Neural crest cell (in vitro differentiated cells): ENCODE data around the gene OR12D3. TPM values are rescaled to one million over a fixed set of nuclear protein-coding genes. Genes with fewer than 3 reads are reported as not detected.
"Not testable (repeated sequence)": the region's sequence is repeated elsewhere in the genome, so short reads cannot be mapped to it uniquely, and the experiment has no call there.

Source experiments
- DNase-seq: peaks from one replicate; pipeline ENCODE4 v3.0.0; 2021; ENCODE audit warnings: low read depth, mixed read lengths, low spot score
- H3K27ac Mint-ChIP-seq: one replicate; pipeline ENCODE4 v1.8.0; 2021; ENCODE audit warnings: mild to moderate bottlenecking, mixed read lengths; ENCODE audit not compliant: unreplicated experiment
- H3K27me3 Mint-ChIP-seq: 2 replicates; pipeline ENCODE4 v1.8.0; 2021; ENCODE audit warnings: low read depth, mild to moderate bottlenecking, mixed read lengths
- H3K36me3 Mint-ChIP-seq: 2 replicates; pipeline ENCODE4 v1.8.0; 2021; ENCODE audit warnings: low read depth, mild to moderate bottlenecking, mixed read lengths
- H3K4me1 Mint-ChIP-seq: 2 replicates; pipeline ENCODE4 v1.8.0; 2021; ENCODE audit warnings: mixed read lengths
- H3K4me3 Mint-ChIP-seq: one replicate; pipeline ENCODE4 v1.8.0; 2021; ENCODE audit warnings: mild to moderate bottlenecking, mixed read lengths
- H3K9me3 Mint-ChIP-seq: 2 replicates; pipeline ENCODE4 v1.8.0; 2021; ENCODE audit warnings: mixed read lengths
- total RNA-seq: library from RNA; stranded (reverse); gene quantifications from 2 replicates; pipeline ENCODE4 v1.2.1, GENCODE V29; 2021
- TF ChIP-seq, protein P1 (sequence below): fragments of 200-600 bp; sonication (generic); conservative IDR thresholded peaks from 2 replicates; pipeline ENCODE4 v1.5.0; 2021; ENCODE audit warnings: antibody characterized with exemption, mild to moderate bottlenecking

OR12D3 gene
- total RNA-seq, 1 donor from 2014 or later = not detected

DNA sequence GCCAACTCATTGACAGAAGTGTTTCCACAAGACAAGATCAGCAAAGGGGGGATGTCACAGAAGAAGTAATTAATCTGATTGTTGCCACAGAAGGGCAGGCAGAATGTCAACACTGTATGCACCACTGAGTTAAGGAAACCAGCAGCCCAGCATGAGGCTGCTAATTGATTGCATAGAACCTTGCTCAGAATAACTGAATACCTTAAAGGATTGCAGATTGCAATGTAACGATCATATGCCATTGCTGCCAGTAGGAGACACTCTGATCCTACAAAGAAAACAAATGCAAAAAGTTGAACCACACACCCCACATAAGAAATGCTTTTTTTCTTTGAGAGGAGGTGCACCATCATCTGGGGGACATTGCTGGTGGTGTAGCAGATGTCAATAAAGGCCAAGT lies 19.5 kb downstream of the OR12D3 start:
- Mint-ChIP-seq H3K36me3 (no peaks in the 10 kb centered on the region), H3K9me3 (peaks cover 6% of the 10 kb centered on the region), H3K4me3 (no peak overlapping the region), H3K4me1 (no peaks in the 10 kb centered on the region), H3K27me3 (peaks cover 30% of the 10 kb centered on the region), H3K27ac (no peak overlapping the region)
- DNase-seq = no peak
- TF ChIP-seq, protein P1, sequence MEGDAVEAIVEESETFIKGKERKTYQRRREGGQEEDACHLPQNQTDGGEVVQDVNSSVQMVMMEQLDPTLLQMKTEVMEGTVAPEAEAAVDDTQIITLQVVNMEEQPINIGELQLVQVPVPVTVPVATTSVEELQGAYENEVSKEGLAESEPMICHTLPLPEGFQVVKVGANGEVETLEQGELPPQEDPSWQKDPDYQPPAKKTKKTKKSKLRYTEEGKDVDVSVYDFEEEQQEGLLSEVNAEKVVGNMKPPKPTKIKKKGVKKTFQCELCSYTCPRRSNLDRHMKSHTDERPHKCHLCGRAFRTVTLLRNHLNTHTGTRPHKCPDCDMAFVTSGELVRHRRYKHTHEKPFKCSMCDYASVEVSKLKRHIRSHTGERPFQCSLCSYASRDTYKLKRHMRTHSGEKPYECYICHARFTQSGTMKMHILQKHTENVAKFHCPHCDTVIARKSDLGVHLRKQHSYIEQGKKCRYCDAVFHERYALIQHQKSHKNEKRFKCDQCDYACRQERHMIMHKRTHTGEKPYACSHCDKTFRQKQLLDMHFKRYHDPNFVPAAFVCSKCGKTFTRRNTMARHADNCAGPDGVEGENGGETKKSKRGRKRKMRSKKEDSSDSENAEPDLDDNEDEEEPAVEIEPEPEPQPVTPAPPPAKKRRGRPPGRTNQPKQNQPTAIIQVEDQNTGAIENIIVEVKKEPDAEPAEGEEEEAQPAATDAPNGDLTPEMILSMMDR = no peak

DNA sequence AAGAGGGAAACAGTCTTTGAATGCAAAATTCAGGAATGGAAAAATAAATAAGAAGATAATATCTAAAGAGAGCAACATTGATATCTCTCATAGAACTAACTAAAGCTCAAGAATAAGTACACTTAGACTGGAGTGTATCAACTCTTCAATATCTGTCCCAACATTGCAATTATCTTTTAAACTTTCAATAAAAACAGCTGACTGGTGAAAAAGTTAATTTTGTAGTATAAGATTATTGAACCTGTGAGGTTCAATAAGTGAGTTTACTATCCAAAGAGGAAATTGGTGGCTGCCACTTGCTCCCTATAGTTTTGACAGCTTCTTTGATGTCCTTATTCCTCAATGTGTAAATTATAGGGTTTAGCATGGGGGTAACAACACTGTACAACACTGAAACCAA lies 20.1 kb downstream of the OR12D3 start:
- peaks cover 6% of the 10 kb centered on the region for H3K9me3 Mint-ChIP-seq

DNA sequence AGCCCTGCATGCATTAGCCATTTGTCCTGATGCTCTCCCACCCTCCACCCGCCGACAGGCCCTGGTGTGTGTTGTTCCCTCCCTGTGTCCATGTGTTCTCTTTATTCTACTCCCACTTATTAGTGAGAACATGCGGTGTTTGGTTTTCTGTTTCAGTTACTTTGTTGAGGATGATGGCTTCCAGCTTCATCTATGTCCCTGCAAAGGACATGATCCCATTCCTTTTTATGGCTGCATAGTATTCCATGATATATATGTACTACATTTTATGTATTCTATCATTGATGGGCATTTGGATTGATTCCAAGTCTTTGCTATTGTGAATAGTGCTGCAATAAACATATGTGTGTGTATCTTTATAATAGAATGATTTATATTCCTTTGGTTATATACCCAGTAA lies 25.7 kb downstream of the OR12D3 start:
- H3K4me1 Mint-ChIP-seq, H3K9me3 Mint-ChIP-seq, H3K27ac Mint-ChIP-seq: not testable (repeated sequence)

More for the DNA sequence above, 20.1 kb downstream of the OR12D3 start:
- TF ChIP-seq, protein P1 = no peak
- Mint-ChIP-seq H3K27ac (no peak overlapping the region), H3K4me1 (no peaks in the 10 kb centered on the region), H3K36me3 (no peaks in the 10 kb centered on the region), H3K27me3 (peaks cover 27% of the 10 kb centered on the region), H3K4me3 (no peak overlapping the region)
- no peak for DNase-seq

DNA sequence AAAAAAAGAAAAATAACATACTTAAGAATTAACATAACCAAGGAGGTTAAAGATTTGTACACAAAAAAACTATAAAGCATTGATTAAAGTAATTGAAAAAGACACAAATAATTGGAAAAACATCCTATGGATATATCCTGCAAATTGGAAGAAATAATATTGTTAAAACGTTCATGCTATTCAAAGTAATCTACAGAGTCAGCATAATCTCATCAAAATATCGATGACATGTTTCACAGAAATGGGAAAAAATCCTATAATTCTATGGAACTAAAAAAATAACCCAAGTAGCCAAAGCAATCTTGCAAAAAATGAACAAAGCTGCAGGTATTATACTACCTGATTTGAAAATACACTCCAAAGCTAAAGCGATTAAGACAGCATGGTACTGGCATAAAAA lies 29.7 kb downstream of the OR12D3 start:
- no peak for DNase-seq
- Mint-ChIP-seq H3K4me1 (no peaks in the 10 kb centered on the region), H3K9me3 (no peaks in the 10 kb centered on the region), H3K4me3 (no peak overlapping the region), H3K27me3 (peaks cover 2% of the 10 kb centered on the region), H3K36me3 (no peaks in the 10 kb centered on the region), H3K27ac (no peak overlapping the region)
- TF ChIP-seq, protein P1 = no peak

More for the DNA sequence above, 25.7 kb downstream of the OR12D3 start:
- not testable (repeated sequence) for H3K36me3 Mint-ChIP-seq, H3K4me3 Mint-ChIP-seq, DNase-seq
- peaks cover 21% of the 10 kb centered on the region for H3K27me3 Mint-ChIP-seq

DNA sequence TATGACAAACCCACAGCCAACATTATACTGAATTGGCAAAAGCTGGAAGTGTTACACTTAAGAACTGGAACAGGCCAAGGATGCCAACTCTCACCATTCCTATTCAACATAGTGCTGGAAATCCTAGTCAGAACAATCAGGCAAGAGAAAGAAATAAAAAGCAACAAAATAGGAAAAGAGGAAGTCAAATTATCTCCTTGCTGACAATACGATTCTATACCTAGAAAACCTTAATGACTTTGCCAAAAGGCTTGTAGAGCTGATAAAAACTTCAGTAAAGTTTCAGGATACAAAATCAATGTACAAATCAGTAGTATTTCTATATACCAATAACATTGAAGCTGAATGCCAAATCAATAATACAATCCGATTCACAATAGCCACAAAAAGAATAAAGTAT lies 38.8 kb downstream of the OR12D3 start:
- Mint-ChIP-seq H3K4me3 (no peak overlapping the region), H3K9me3 (peaks cover 4% of the 10 kb centered on the region), H3K36me3 (no peaks in the 10 kb centered on the region), H3K27ac (no peak overlapping the region), H3K4me1 (no peaks in the 10 kb centered on the region), H3K27me3 (peaks cover 14% of the 10 kb centered on the region)
- TF ChIP-seq, protein P1 = no peak
- DNase-seq = no peak

DNA sequence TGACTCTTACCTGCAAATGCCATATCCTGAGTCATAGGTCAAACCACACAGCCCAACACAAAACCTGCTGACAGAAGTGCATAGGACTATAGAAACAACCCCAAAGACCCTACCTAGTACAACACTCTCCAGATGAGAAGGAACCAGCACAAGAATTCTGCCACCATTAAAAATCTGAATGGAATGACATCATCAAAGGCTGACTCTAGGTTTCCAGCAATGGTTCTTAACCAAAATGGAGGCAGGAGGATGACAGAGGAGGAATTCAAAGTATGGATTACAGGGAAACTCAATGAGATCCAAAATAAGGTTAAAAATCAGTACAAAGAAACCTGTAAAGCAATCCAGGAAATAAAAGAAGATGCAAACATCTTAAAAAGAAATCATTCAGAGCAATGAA lies 42.4 kb downstream of the OR12D3 start:
- H3K27ac Mint-ChIP-seq = no peak overlapping the region
- TF ChIP-seq, protein P1 = no peak
- no peaks in the 10 kb centered on the region for H3K36me3 Mint-ChIP-seq
- H3K4me3 Mint-ChIP-seq = no peak overlapping the region
- H3K9me3 Mint-ChIP-seq = peaks cover 6% of the 10 kb centered on the region
- no peak for DNase-seq
- peaks cover 4% of the 10 kb centered on the region for H3K27me3 Mint-ChIP-seq
- no peaks in the 10 kb centered on the region for H3K4me1 Mint-ChIP-seq
